SKM-1 treated with dmso at 0.1 percent for 144 hours (cell line): Measurements from ENCODE around the gene BUB1.
"Not testable (repeated sequence)": the region's sequence is repeated elsewhere in the genome, so short reads cannot be mapped to it uniquely, and the experiment has no call there.

Experiments
- DNase-seq: peaks from one replicate; lab custom pipeline; 2025; ENCODE audit not compliant: unreplicated experiment; lab: John Stamatoyannopoulos, UW

The BUB1 gene

GRCh38 chr2:110659248-110659647 lies 18.6 kb downstream of the BUB1 start:
- no peak for DNase-seq

- DNase-seq = no peak
Observed at GRCh38 chr2:110657724-110658305, 20.0 kb downstream of the BUB1 start.

- no peak for DNase-seq
Observed at GRCh38 chr2:110655701-110656100, 22.2 kb downstream of the BUB1 start.

GRCh38 chr2:110653861-110654260 lies 24.0 kb downstream of the BUB1 start:
- no peak for DNase-seq

- no peak for DNase-seq
Observed at GRCh38 chr2:110650346-110650745, 27.5 kb downstream of the BUB1 start.

- DNase-seq = no peak
Observed at GRCh38 chr2:110647777-110648176, 30.1 kb downstream of the BUB1 start.

- DNase-seq = no peak
Observed at GRCh38 chr2:110645616-110646015, 32.2 kb downstream of the BUB1 start.

GRCh38 chr2:110644357-110644756 lies 33.5 kb downstream of the BUB1 start:
- DNase-seq = no peak

GRCh38 chr2:110642360-110642759 lies 35.5 kb downstream of the BUB1 start:
- no peak for DNase-seq

GRCh38 chr2:110639972-110640371 lies 37.9 kb downstream of the BUB1 start:
- DNase-seq = no peak

GRCh38 chr2:110638952-110639695 lies 38.7 kb downstream of the BUB1 start:
- DNase-seq = no peak

- DNase-seq = no peak
Observed at GRCh38 chr2:110638004-110638403, 39.9 kb downstream of the BUB1 start.

GRCh38 chr2:110637093-110637492 lies 40.8 kb downstream of the BUB1 start:
- DNase-seq = no peak

- DNase-seq = not testable (repeated sequence)
Observed at GRCh38 chr2:110635949-110636628, 41.8 kb downstream of the BUB1 start.

GRCh38 chr2:110627348-110627747 lies 50.5 kb downstream of the BUB1 start:
- not testable (repeated sequence) for DNase-seq

- DNase-seq = not testable (repeated sequence)
Observed at GRCh38 chr2:110619326-110619939, 58.4 kb downstream of the BUB1 start.

GRCh38 chr2:110613927-110614326 lies 63.9 kb downstream of the BUB1 start:
- not testable (repeated sequence) for DNase-seq

GRCh38 chr2:110610613-110611250 lies 67.1 kb downstream of the BUB1 start:
- not testable (repeated sequence) for DNase-seq

- not testable (repeated sequence) for DNase-seq
Observed at GRCh38 chr2:110609843-110610612, 67.8 kb downstream of the BUB1 start.

- DNase-seq = not testable (repeated sequence)
Observed at GRCh38 chr2:110608788-110609502, 68.9 kb downstream of the BUB1 start.
